NCI-H524 treated with DMSO at 0.1 percent for 48 hours (cell line): ENCODE results near the gene SYNDIG1.

ENCODE experiments used
- DNase-seq: peaks from one replicate; lab custom pipeline; 2025; lab: John Stamatoyannopoulos, UW

SYNDIG1 gene

GRCh38 chr20:24585796-24586522 lies 116.5 kb downstream of the SYNDIG1 start:
- no peak for DNase-seq

GRCh38 chr20:24586523-24586840 lies 117.1 kb downstream of the SYNDIG1 start:
- no peak for DNase-seq

GRCh38 chr20:24587384-24588046 lies 118.1 kb downstream of the SYNDIG1 start:
- peak; percentile 67 for DNase-seq

DNA sequence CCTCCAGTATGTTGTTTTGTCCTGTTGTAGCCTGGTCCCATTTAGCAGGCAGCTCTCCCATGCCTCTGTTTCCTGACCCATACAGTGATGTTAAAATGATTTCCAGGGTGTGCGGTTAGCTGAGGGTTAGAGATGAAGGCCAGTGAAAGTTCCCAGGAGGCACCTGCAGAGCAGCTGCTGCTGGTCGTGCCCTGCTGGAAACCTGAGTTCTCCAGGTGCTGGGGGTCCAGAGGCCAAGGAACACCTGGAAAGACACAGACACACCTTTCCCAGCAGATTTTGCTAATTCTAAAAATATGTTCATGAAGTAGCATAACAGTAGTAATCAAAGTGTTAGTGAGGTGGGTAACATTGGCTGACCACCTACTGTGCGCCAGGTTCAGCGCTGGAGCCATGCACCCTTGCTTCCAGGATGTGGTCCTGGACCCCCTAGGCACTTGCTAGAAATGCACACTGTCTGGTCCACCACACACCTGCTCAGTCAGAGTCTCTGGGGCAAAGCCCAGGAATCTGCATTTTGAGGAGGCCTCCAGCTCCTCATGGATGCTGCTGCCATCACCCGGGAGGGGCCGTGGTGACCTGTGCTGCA lies 118.7 kb downstream of the SYNDIG1 start:
- DNase-seq: no peak

DNA sequence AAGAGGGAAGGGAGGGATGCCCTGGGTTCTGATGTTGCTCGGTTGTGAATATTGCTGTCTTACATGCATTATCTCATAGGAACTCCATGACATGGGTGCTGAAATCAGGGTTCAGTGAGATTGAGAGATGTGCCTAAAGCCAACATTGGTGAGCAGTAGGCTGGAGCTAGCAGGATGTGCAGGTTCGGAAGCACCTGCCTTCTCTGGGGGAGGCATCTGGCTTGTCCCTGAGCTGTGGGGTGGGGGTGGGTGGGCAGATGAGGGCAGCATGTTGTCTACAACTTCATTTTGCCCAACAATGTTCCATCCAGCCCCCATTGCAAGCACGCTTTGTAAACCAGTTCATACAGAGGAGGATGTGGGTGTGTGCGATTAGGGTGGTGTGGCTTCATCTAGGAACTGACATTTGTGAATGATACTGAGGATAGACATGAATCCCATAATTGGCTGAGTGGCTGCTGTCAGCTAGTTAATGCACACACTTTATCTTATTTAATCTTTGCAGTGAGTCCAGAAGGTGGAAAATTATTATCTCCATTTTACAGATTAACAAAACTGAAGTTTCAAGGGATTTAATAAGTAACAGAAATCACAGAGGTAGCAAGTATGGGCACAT lies 119.4 kb downstream of the SYNDIG1 start:
- DNase-seq: peak; percentile 47

GRCh38 chr20:24589381-24589780 lies 120.0 kb downstream of the SYNDIG1 start:
- no peak for DNase-seq

DNA sequence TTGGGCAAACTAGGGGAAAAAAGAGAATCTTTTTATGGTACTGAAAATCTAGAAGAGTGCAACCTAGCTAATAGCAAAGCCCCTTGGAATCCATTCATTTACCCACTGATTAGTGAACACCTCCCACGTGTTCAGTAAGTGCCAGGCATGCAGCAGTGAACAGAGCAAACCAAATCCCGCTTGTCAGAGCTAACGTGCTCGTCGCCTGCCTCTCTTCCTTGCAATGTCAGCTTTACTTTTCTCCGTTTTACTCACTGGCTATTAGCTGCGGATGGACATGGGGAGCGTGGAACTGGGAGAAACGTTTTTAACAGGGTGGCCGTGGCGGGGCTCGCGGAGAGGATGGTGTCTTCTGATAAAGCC lies 120.4 kb downstream of the SYNDIG1 start:
- DNase-seq: no peak

- DNase-seq: no peak
These were observed 121.0 kb downstream of the SYNDIG1 start for GRCh38 chr20:24590178-24590982.

- DNase-seq: no peak
These were observed 127.6 kb downstream of the SYNDIG1 start for GRCh38 chr20:24597051-24597450.

- DNase-seq: no peak
These were observed 128.9 kb downstream of the SYNDIG1 start for GRCh38 chr20:24598346-24598745.

- DNase-seq: no peak
These were observed 129.6 kb downstream of the SYNDIG1 start for GRCh38 chr20:24598996-24599395.

DNA sequence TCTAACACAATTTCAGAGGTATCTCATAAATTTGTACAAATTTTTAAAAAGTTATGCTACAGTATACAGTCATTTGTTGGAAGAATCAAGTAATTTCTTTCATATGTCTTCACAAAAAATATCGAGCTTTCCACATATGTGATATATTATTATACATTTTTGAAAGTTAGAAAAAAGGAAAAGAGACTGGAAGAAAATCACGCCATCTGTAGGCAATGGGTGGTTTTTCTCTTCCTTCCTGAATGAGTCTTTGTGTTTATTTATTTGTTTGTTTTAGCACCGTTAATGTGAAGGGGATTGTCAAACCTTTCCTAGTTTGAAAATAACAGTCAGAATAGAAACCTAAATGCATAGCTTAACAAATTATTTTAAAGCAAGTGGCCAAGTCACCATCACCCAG lies 130.6 kb downstream of the SYNDIG1 start:
- DNase-seq: no peak

DNA sequence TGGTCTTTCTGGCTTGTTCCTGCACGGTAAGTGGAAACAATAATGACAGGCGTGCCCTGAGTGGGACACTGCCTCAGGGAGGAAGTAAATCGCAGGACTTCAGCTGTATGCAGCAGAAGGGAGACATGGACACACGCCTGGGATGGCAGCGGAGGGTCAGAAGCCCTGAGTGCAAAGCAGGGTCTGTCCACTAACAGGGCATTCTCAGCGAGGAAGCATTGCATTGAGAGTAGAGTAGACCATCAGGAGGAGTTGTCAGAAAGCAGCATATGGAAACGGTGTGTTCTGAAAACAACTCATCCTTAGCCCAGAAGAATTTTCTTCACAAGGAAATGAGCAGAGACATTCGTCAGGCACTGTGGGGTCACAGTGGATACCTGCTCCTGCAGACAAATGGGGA lies 134.0 kb downstream of the SYNDIG1 start:
- DNase-seq: no peak

- no peak for DNase-seq
These were observed 135.7 kb downstream of the SYNDIG1 start for GRCh38 chr20:24604966-24605665.

DNA sequence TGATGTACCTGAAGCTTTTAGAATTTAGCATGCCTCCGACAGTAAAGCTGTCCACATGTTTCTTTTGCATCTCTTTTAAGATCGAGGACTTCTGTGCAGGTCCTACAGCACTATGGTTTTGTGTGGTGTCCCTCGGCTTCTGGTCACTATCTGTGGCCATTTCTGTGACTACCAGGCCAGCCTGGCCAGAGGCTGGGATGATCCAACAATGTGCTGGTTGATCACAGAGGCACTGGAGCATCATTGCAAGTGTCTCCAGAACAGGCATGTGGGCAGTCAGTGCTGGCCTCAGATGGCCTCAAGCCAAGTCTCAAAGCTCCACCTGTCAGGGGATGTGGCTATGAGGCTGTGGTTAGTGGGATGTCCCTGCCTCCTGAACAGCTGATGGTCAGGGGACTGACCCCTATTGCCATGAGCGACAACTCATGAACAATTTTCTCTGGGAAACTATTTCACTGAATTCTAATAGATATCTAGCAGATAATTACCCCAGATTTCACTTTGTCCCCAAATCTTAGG lies 136.6 kb downstream of the SYNDIG1 start:
- DNase-seq: no peak

GRCh38 chr20:24607402-24607801 lies 138.0 kb downstream of the SYNDIG1 start:
- DNase-seq: no peak

GRCh38 chr20:24608926-24609667 lies 139.7 kb downstream of the SYNDIG1 start:
- DNase-seq: no peak

DNA sequence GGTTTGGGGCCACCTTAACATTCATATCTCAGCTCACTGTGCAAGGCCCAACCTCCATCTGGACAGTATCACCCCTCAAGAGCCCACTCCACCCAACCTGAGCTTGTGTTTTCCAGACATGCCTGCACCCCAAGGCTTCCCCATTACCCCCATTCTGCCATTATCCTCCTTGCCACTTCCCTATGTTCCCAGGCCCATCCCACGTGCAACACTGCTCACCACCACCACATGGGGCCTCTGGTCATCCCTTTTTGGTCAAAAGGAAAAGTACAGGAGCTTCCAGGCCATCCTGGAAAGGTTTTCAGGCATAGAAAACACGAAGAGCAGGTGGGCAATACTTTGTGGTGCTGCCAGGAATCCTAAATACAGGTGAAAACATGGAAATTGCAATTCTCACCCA lies 140.3 kb downstream of the SYNDIG1 start:
- no peak for DNase-seq

DNA sequence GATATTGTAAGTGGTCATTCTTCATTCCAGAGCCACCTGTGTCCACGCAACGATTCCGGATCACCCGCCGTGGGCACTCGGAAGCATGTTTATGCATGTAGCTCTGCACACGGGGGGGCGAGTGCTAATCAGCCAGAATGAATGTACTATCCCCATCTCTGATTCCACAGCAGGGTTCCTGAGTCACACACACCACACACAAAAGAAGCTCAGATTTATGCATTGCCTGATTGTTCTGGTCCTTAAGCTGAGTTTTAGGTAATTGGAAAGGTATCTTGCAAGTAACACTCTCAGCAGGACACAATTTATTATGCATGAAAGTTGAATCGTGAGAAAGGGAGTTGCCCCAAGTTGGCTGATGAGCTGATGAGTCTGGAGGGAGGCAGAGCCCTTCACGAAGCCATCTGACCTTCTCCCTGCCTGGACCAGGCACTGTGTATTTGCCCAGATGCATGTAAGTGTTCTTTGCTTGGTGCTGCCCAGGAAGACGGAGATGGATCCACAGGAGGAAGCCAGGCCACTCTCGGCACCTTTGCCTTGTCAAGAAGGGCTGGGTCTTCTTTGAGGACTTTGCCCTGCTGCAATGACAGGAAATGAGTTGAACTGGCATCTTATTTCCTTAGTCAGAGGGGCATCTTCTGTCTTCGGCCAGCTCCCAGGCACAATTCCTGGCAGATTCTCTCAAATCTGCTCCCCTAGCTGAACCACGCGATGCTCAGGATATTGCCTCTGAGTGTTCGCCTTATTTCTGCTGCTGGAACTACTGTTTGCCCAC lies 141.1 kb downstream of the SYNDIG1 start:
- no peak for DNase-seq
